ENCODE data around the gene KCP. TPM values are rescaled to one million over a fixed set of nuclear protein-coding genes. Genes with fewer than 3 reads are reported as not detected.
A peak's percentile ranks its signal among the peaks of the same experiment; 100 is the strongest.

The KCP gene
- total RNA-seq, 3 donors from 2014 or later = 0.33 to 2.2 (median 0.88) TPM

DNA sequence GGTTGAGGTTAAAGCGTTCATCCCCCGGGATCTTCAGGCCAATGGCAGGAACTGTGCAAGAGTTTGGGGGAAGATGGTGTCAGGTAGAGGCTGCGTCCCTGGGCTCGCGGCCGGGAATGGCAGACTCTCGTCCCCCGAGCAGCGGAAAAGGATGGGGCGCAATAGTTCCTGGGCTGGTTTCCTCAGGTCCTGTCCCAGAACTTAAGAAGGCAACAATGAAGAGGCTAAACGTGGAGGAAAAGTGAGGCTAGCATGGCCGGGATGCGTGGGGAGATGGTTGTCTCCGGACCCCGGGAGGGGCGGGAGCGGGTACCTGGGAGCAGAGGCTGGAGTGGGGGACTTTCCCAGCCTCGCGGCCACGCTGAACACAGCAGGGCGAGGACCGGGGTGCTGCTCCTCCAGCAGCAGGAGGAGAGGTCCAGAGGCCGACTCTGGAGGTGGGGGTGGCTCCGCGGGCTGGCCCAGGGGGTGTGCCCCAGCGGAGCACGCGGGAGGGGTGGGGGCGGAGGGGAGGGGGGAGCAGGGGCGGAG is 28.1 kb upstream of the KCP start:
- Histone ChIP-seq H3K4me1 (no peaks in the 10 kb centered on the region), H3K27ac (no peak overlapping the region), H3K27me3 (no peaks in the 10 kb centered on the region), H3K9me3 (no peaks in the 10 kb centered on the region), H3K4me3 (peak overlapping the region; percentile 51 to 75 (median 63)), H3K36me3 (no peaks in the 10 kb centered on the region)
- no peak for TF ChIP-seq POLR2AphosphoS5 (IDR thresholded peaks at IDR 0.05)
- no peak for TF ChIP-seq POLR2A (IDR thresholded peaks at IDR 0.05)
- TF ChIP-seq, protein P1, sequence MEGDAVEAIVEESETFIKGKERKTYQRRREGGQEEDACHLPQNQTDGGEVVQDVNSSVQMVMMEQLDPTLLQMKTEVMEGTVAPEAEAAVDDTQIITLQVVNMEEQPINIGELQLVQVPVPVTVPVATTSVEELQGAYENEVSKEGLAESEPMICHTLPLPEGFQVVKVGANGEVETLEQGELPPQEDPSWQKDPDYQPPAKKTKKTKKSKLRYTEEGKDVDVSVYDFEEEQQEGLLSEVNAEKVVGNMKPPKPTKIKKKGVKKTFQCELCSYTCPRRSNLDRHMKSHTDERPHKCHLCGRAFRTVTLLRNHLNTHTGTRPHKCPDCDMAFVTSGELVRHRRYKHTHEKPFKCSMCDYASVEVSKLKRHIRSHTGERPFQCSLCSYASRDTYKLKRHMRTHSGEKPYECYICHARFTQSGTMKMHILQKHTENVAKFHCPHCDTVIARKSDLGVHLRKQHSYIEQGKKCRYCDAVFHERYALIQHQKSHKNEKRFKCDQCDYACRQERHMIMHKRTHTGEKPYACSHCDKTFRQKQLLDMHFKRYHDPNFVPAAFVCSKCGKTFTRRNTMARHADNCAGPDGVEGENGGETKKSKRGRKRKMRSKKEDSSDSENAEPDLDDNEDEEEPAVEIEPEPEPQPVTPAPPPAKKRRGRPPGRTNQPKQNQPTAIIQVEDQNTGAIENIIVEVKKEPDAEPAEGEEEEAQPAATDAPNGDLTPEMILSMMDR (IDR thresholded peaks at IDR 0.05) = no peak
- intact Hi-C loops (cut with DNase I; ENCODE audit: low total_unique reads) = no loop called here
- no peak for DNase-seq (ENCODE audit: low spot score in 2 of 2)

DNA sequence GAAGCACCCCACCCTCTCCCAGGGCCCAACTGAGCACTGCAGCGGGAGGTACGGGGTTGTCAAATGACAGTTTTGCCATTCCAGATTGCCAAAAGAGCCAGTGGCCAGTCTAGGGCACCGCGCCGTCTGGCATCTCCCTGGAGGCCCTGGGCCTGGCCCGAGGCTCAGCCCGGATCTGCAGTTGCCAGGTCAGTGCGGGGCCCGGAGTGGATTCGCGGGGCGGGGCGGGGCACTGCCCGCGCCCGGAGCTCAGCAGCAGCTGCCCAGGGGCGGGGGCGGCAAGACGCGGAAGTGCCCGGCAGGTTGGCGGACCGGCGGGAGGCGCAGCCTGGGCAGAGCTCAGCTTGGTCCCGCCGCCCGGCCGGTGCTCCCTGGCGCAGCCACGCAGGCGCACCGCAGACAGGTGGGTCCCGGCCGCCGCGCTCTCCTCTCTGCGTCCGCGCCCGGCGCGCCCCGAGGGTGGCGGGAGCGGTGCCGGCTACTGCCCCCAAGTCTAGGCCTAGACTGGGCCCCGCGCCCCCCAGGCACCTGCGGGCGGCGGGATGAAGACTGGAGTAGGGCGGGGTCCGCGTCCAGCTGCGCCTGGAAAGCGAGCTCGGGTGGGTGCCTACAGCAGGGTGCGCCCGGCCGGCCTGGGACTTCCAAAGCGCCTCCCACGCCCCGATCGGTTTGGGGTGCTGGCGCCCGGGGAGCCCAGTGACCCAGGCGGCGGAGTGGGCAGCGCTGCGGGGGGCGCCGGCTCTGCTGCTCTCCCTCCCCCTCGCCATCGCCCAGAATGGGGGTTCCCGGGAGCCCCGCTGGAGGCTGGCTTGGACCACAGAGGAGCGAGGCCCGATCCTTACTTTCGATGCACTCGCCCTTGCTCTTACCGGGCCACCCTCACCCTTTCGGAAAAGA is 27.4 kb upstream of the KCP start, which contains the start of gene IRF5:
TSS of gene IRF5 (plus strand) at position 281 of the 897 bp plus-strand sequence. CDS start 4,155 bp downstream, outside the sequence.
- no peak for DNase-seq (ENCODE audit: low spot score in 2 of 2)
- Histone ChIP-seq H3K27ac (no peak within 1 kb of the TSS), H3K36me3 (no peaks in the 10 kb centered on the region), H3K4me1 (no peaks in the 10 kb centered on the region), H3K4me3 (peak within 1 kb of the TSS; percentile 51 to 75 (median 63)), H3K27me3 (no peaks in the 10 kb centered on the region), H3K9me3 (no peaks in the 10 kb centered on the region)
- TF ChIP-seq POLR2A (IDR thresholded peaks at IDR 0.05) = no peak
- no peak for TF ChIP-seq POLR2AphosphoS5 (IDR thresholded peaks at IDR 0.05)
- TF ChIP-seq, protein P1 (IDR thresholded peaks at IDR 0.05) = no peak
- intact Hi-C loops (cut with DNase I; ENCODE audit: low total_unique reads) = no loop called here

DNA sequence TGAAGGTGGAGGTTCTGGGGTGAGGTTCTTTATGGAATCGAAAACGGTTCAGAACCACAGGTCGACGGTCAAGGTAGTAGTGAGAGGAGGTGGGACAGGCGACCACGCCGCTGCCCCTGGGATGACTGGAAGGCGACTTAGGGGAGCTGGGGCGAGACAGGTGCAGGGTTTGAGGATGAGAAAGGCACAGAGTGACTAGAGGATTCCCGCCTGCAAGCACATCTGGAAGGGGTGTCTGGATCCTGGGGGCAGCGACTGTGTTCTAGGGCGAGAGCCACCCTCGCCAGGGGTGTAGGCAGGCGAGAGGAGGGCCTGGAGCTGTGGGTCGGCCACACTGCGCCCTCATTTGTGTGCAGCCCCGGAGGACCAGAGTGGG is 26.8 kb upstream of the KCP start:
- Histone ChIP-seq H3K36me3 (no peaks in the 10 kb centered on the region), H3K27me3 (no peaks in the 10 kb centered on the region), H3K27ac (no peak overlapping the region), H3K9me3 (no peaks in the 10 kb centered on the region), H3K4me1 (no peaks in the 10 kb centered on the region), H3K4me3 (peak overlapping the region; percentile 51 to 75 (median 63))
- intact Hi-C loops (cut with DNase I; ENCODE audit: low total_unique reads) = no loop called here
- TF ChIP-seq POLR2AphosphoS5 (IDR thresholded peaks at IDR 0.05) (no peak), POLR2A (IDR thresholded peaks at IDR 0.05) (no peak)
- TF ChIP-seq, protein P1 (IDR thresholded peaks at IDR 0.05) = no peak
- DNase-seq (ENCODE audit: low spot score in 2 of 2) = no peak

DNA sequence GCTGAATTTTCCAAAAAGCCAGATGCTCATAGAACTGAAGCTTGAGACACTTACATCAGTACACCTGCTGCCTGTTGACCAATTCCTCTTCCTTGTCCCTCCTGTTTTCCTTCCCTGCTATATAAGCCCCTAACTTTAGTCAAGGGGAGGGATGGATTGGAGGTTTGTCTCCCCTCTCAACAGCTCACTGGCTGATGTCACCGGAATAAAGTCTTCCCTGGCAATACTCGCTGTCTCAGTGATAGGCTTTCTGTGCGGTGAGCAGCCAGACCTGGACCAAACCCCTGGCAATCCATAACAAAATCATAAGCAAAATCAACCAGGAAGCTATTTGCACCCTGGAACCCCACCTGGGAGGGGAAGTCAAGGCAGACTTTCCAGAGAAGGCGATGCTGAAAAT is 26.3 kb upstream of the KCP start:
- H3K27me3 ChIP-seq = no peaks in the 10 kb centered on the region
- DNase-seq (ENCODE audit: low spot score in 2 of 2) = no peak
- H3K9me3 ChIP-seq = no peaks in the 10 kb centered on the region
- intact Hi-C loops (cut with DNase I; ENCODE audit: low total_unique reads) = no loop called here
- no peaks in the 10 kb centered on the region for H3K4me1 ChIP-seq
- H3K36me3 ChIP-seq = no peaks in the 10 kb centered on the region
- no peak overlapping the region for H3K4me3 ChIP-seq
- no peak for TF ChIP-seq POLR2AphosphoS5 (IDR thresholded peaks at IDR 0.05)
- TF ChIP-seq POLR2A (IDR thresholded peaks at IDR 0.05) = no peak
- TF ChIP-seq, protein P1 (IDR thresholded peaks at IDR 0.05) = no peak
- no peak overlapping the region for H3K27ac ChIP-seq

DNA sequence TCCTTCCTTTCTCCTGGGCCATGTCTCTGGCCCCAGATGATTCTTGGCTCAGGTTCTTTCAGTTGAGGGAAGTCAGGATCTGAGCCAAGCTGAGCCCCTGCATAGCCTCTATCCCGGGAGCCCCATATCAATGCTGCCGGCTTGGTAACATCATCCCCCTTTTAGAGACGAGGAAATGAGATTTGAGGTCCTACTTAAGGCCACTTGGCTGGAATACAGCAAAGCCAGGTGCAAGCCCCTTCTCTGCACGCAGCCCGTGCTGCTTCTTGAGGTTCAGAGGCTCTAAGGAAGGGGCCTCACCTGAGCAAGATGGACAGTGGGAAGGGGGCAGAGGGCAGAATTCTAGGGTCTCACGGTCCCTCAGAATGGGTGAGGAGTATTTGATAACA is 24.8 kb upstream of the KCP start:
- Histone ChIP-seq H3K36me3 (no peaks in the 10 kb centered on the region), H3K4me1 (no peaks in the 10 kb centered on the region), H3K4me3 (no peak overlapping the region), H3K9me3 (no peaks in the 10 kb centered on the region), H3K27me3 (no peaks in the 10 kb centered on the region), H3K27ac (no peak overlapping the region)
- no peak for DNase-seq (ENCODE audit: low spot score in 2 of 2)
- intact Hi-C loops (cut with DNase I; ENCODE audit: low total_unique reads) = no loop called here
- TF ChIP-seq POLR2A (IDR thresholded peaks at IDR 0.05) (no peak), POLR2AphosphoS5 (IDR thresholded peaks at IDR 0.05) (no peak)
- TF ChIP-seq, protein P1 (IDR thresholded peaks at IDR 0.05) = no peak

All from breast epithelium (tissue), 4 donors.